OCI-LY7 (cell line): ENCODE results near the gene TMEM139. TPM values are rescaled to one million over a fixed set of nuclear protein-coding genes. Genes with fewer than 3 reads are reported as not detected.

Source experiments
- BruUV-seq: library from RNA; stranded (reverse); fragments of 400-500 nt; replicated peaks from 2 replicates; lab custom pipeline; 2021; lab: Mats Ljungman, UMichigan
- CTCF ChIA-PET: fragments of 300-600 bp; sonication (Branson Sonifier 250); formaldehyde crosslinking; loops from one replicate; lab custom pipeline; 2022; ENCODE audit warnings: antibody characterized with exemption; ENCODE audit not compliant: unreplicated experiment; lab: Charles Lee
- POLR2A ChIA-PET: fragments of 300-600 bp; sonication (Branson Sonifier 250); formaldehyde crosslinking; loops from one replicate; lab custom pipeline; 2022; ENCODE audit warnings: antibody characterized with exemption; lab: Charles Lee
- DNase-seq: peaks from one replicate; pipeline ENCODE4 v3.0.0-alpha.2; 2015; ENCODE audit warnings: low spot score
- H2AFZ ChIP-seq: fragments of 200-600 bp; sonication (generic), shearing (Covaris generic); 2 replicates; pipeline ENCODE4 v1.6.1; 2014; ENCODE audit warnings: mild to moderate bottlenecking, antibody characterized with exemption, low read length, moderate library complexity
- H3K27ac ChIP-seq: fragments of 200-600 bp; sonication (generic); 2 replicates; pipeline ENCODE4 v1.5.1; 2014; ENCODE audit warnings: mixed run types, low read depth, mild to moderate bottlenecking, moderate library complexity, low read length, inconsistent platforms; ENCODE audit not compliant: poor library complexity, severe bottlenecking
- H3K36me3 ChIP-seq: fragments of 200-600 bp; sonication (generic); 2 replicates; pipeline ENCODE4 v1.6.1; 2014; ENCODE audit warnings: mild to moderate bottlenecking, antibody characterized with exemption, low read length, moderate library complexity, mixed read lengths; ENCODE audit not compliant: insufficient read depth
- H3K4me1 ChIP-seq: fragments of 200-600 bp; sonication (generic); 2 replicates; pipeline ENCODE4 v1.5.1; 2014; ENCODE audit warnings: mild to moderate bottlenecking, low read length; ENCODE audit not compliant: insufficient read depth, poor library complexity, severe bottlenecking
- H3K4me2 ChIP-seq: fragments of 200-600 bp; sonication (generic); 2 replicates; pipeline ENCODE4 v1.6.1; 2014; ENCODE audit warnings: mild to moderate bottlenecking, low read length
- H3K4me3 ChIP-seq: fragments of 200-600 bp; sonication (generic); 2 replicates; pipeline ENCODE4 v1.5.1; 2014; ENCODE audit warnings: mild to moderate bottlenecking, low read depth, low read length; ENCODE audit not compliant: poor library complexity, severe bottlenecking
- H3K79me2 ChIP-seq: fragments of 200-600 bp; sonication (generic); 2 replicates; pipeline ENCODE4 v1.6.1; 2016; ENCODE audit warnings: low read depth, mild to moderate bottlenecking, low read length, moderate library complexity, mixed read lengths; ENCODE audit not compliant: insufficient read depth
- H3K9me2 ChIP-seq: fragments of 200-600 bp; sonication (generic); 2 replicates; pipeline ENCODE4 v1.6.1; 2016; ENCODE audit warnings: mild to moderate bottlenecking, low read length, mixed read lengths; ENCODE audit not compliant: insufficient read depth
- H3K9me3 ChIP-seq: fragments of 200-600 bp; sonication (generic); 2 replicates; pipeline ENCODE4 v1.6.1; 2014; ENCODE audit warnings: mild to moderate bottlenecking, mixed run types, low read length, mixed read lengths
- H4K20me1 ChIP-seq: fragments of 200-600 bp; sonication (generic); 2 replicates; pipeline ENCODE4 v1.6.1; 2014; ENCODE audit warnings: mild to moderate bottlenecking, antibody characterized with exemption, low read length, moderate library complexity, mixed read lengths; ENCODE audit not compliant: insufficient read depth
- CTCF ChIP-seq: fragments of 200-600 bp; sonication (generic); conservative IDR thresholded peaks from 2 replicates; pipeline ENCODE4 v1.5.1; 2014; ENCODE audit warnings: mild to moderate bottlenecking, antibody characterized with exemption, low read length, moderate library complexity, mixed read lengths
- EZH2phosphoT487 ChIP-seq: fragments of 200-600 bp; sonication (generic); IDR thresholded peaks from 2 replicates; pipeline ENCODE4 v1.6.1; 2018; ENCODE audit warnings: low read depth, borderline replicate concordance, mild to moderate bottlenecking, mixed run types, antibody characterized with exemption, low read length, moderate library complexity, mixed read lengths
- intact Hi-C: fragments of 100-400 bp; cut with micrococcal nuclease; formaldehyde crosslinking; loops from one replicate; pipeline ENCODE4 v1.10.0; 2022; ENCODE audit not compliant: unreplicated experiment
- total RNA-seq, 2 experiments: library from RNA; depleted of rRNA in 1 of 2; stranded (reverse); fragments of >200 nt in 1 of 2; shearing (Covaris generic) in 1 of 2; gene quantifications; 2 replicates each; pipeline ENCODE4 v1.2.3, GENCODE V29; 2014 to 2022

TMEM139 gene
- total RNA-seq, 2 experiments from 2014 or later: 0.46 TPM; not detected in 1

GRCh38 chr7:143252006-143252405 lies 32.8 kb upstream of the TMEM139 start:
- intact Hi-C loops: no loop called here
- no peak for TF ChIP-seq EZH2phosphoT487
- no peak for TF ChIP-seq CTCF
- ChIA-PET POLR2A (interaction anchor here (1.4 kb wide), 1 partner anchor 11 kb away, joined by 3 read pairs; the partner anchor contains the start of gene GSTK1), CTCF (no interaction called here)
- no peak overlapping the region for H2AFZ ChIP-seq
- DNase-seq: no peak
- peaks cover 5% of the 10 kb centered on the region for H3K4me1 ChIP-seq
- H3K79me2 ChIP-seq: no peaks in the 10 kb centered on the region
- H3K4me3 ChIP-seq: no peak overlapping the region
- H4K20me1 ChIP-seq: no peaks in the 10 kb centered on the region
- H3K9me3 ChIP-seq: peaks cover 5% of the 10 kb centered on the region; the same call in 1 of the 2 replicates
- H3K36me3 ChIP-seq: no peaks in the 10 kb centered on the region
- H3K27ac ChIP-seq: no peak overlapping the region
- no peaks in the 10 kb centered on the region for H3K9me2 ChIP-seq
- no TSS peak for BruUV-seq
- no peak overlapping the region for H3K4me2 ChIP-seq

GRCh38 chr7:143255564-143255963 lies 29.2 kb upstream of the TMEM139 start:
- Histone ChIP-seq H3K79me2 (no peaks in the 10 kb centered on the region), H3K36me3 (no peaks in the 10 kb centered on the region), H3K9me2 (no peaks in the 10 kb centered on the region), H3K9me3 (peaks cover 5% of the 10 kb centered on the region; the same call in 1 of the 2 replicates), H3K4me3 (no peak overlapping the region), H3K4me1 (peaks cover 8% of the 10 kb centered on the region), H3K4me2 (no peak overlapping the region), H3K27ac (no peak overlapping the region), H4K20me1 (no peaks in the 10 kb centered on the region), H2AFZ (no peak overlapping the region)
- TF ChIP-seq CTCF: no peak
- TF ChIP-seq EZH2phosphoT487: no peak
- BruUV-seq: no TSS peak
- ChIA-PET CTCF (no interaction called here), POLR2A (interaction anchor here (1.0 kb wide), 1 partner anchor 41 kb away, joined by 3 read pairs; no protein-coding TSS in a partner anchor)
- no peak for DNase-seq
- intact Hi-C loops: no loop called here

- Histone ChIP-seq H2AFZ (no peak overlapping the region), H3K9me2 (no peaks in the 10 kb centered on the region), H4K20me1 (no peaks in the 10 kb centered on the region), H3K9me3 (peaks cover 5% of the 10 kb centered on the region; the same call in 1 of the 2 replicates), H3K4me2 (no peak overlapping the region), H3K4me3 (no peak overlapping the region), H3K4me1 (peaks cover 3% of the 10 kb centered on the region), H3K27ac (no peak overlapping the region), H3K79me2 (no peaks in the 10 kb centered on the region), H3K36me3 (no peaks in the 10 kb centered on the region)
- intact Hi-C loops: no loop called here
- DNase-seq: no peak
- BruUV-seq: no TSS peak
- POLR2A ChIA-PET: no interaction called here
- TF ChIP-seq EZH2phosphoT487 (no peak), CTCF (no peak)
- CTCF ChIA-PET: no interaction called here
Measured at GRCh38 chr7:143256325-143256724, 28.4 kb upstream of the TMEM139 start.
